Chondrocyte (in vitro differentiated cells): ENCODE data around the gene POLN. TPM values are rescaled to one million over a fixed set of nuclear protein-coding genes. Genes with fewer than 3 reads are reported as not detected.
"Not testable (repeated sequence)": the region's sequence is repeated elsewhere in the genome, so short reads cannot be mapped to it uniquely, and the experiment has no call there.

Source experiments
- DNase-seq: peaks from one replicate; pipeline ENCODE4 v3.0.0; 2021; ENCODE audit warnings: mixed read lengths, low spot score
- H3K27ac Mint-ChIP-seq: one replicate; pipeline ENCODE4 v1.8.0; 2021; ENCODE audit warnings: mild to moderate bottlenecking, moderate library complexity, mixed read lengths; ENCODE audit not compliant: unreplicated experiment
- H3K27me3 Mint-ChIP-seq: 2 replicates; pipeline ENCODE4 v1.8.0; 2021; ENCODE audit warnings: low read depth, mixed read lengths
- H3K36me3 Mint-ChIP-seq: 2 replicates; pipeline ENCODE4 v1.8.0; 2021; ENCODE audit warnings: low read depth, mixed read lengths
- H3K4me1 Mint-ChIP-seq: 2 replicates; pipeline ENCODE4 v1.8.0; 2021; ENCODE audit warnings: low read depth, mild to moderate bottlenecking, mixed read lengths
- H3K4me3 Mint-ChIP-seq: one replicate; pipeline ENCODE4 v1.8.0; 2021; ENCODE audit warnings: mild to moderate bottlenecking, moderate library complexity, mixed read lengths; ENCODE audit not compliant: unreplicated experiment
- H3K9me3 Mint-ChIP-seq: 2 replicates; pipeline ENCODE4 v1.8.0; 2021; ENCODE audit warnings: low read depth, mixed read lengths
- total RNA-seq: library from RNA; stranded (reverse); gene quantifications from 3 replicates; pipeline ENCODE4 v1.2.1, GENCODE V29; 2021
- TF ChIP-seq, protein P1 (sequence below): fragments of 200-600 bp; sonication (generic); IDR thresholded peaks from 2 replicates; pipeline ENCODE4 v1.5.0; 2021; ENCODE audit warnings: antibody characterized with exemption, mild to moderate bottlenecking, moderate library complexity

POLN gene
- total RNA-seq, 1 donor from 2014 or later, result 5.5 TPM

GRCh38 chr4:2165391-2165790 lies 76.5 kb downstream of the POLN start:
- H3K36me3 Mint-ChIP-seq, result peaks cover 25% of the 10 kb centered on the region
- no peak for DNase-seq
- TF ChIP-seq, protein P1, sequence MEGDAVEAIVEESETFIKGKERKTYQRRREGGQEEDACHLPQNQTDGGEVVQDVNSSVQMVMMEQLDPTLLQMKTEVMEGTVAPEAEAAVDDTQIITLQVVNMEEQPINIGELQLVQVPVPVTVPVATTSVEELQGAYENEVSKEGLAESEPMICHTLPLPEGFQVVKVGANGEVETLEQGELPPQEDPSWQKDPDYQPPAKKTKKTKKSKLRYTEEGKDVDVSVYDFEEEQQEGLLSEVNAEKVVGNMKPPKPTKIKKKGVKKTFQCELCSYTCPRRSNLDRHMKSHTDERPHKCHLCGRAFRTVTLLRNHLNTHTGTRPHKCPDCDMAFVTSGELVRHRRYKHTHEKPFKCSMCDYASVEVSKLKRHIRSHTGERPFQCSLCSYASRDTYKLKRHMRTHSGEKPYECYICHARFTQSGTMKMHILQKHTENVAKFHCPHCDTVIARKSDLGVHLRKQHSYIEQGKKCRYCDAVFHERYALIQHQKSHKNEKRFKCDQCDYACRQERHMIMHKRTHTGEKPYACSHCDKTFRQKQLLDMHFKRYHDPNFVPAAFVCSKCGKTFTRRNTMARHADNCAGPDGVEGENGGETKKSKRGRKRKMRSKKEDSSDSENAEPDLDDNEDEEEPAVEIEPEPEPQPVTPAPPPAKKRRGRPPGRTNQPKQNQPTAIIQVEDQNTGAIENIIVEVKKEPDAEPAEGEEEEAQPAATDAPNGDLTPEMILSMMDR, result no peak
- no peak overlapping the region for H3K27ac Mint-ChIP-seq
- no peaks in the 10 kb centered on the region for H3K4me1 Mint-ChIP-seq
- H3K27me3 Mint-ChIP-seq, result no peaks in the 10 kb centered on the region
- H3K9me3 Mint-ChIP-seq, result peaks cover 4% of the 10 kb centered on the region
- H3K4me3 Mint-ChIP-seq, result no peak overlapping the region

- Mint-ChIP-seq H3K27me3 (no peaks in the 10 kb centered on the region), H3K27ac (no peak overlapping the region), H3K4me1 (peaks cover 3% of the 10 kb centered on the region), H3K36me3 (peaks cover 15% of the 10 kb centered on the region), H3K9me3 (peaks cover 4% of the 10 kb centered on the region), H3K4me3 (no peak overlapping the region)
- TF ChIP-seq, protein P1, result no peak
- DNase-seq, result no peak
Observed at GRCh38 chr4:2163311-2163821, 78.6 kb downstream of the POLN start.

DNA sequence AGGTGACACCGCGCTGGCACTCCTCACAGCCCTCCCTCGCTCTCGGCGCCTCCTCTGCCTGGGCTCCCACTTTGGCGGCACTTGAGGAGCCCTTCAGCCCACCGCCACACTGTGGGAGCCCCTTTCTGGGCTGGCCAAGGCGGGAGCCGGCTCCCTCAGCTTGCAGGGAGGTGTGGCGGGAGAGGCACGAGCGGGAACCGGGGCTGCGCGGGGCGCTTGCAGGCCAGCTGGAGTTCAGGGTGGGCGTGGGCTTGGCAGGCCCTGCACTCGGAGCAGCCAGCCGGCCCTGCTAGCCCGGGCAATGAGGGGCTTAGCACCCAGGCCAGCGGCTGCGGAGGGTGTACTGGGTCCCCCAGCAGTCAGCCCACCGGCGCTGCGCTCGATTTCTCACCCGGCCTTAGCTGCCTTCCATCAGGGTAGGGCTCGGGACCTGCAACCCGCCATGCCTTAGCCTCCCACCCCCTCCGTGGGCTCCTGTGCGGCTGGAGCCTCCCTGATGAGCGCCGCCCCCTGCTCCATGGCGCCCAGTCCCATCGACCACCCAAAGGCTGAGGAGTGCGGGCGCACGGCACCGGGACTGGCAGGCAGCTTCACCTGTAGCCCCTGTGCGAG lies 80.7 kb downstream of the POLN start:
- not testable (repeated sequence) for H3K27ac Mint-ChIP-seq, H3K4me1 Mint-ChIP-seq, H3K9me3 Mint-ChIP-seq, DNase-seq, H3K36me3 Mint-ChIP-seq, H3K27me3 Mint-ChIP-seq, H3K4me3 Mint-ChIP-seq

- Mint-ChIP-seq H3K36me3 (peaks cover 5% of the 10 kb centered on the region), H3K9me3 (peaks cover 2% of the 10 kb centered on the region), H3K27ac (no peak overlapping the region), H3K4me1 (peaks cover 3% of the 10 kb centered on the region), H3K27me3 (no peaks in the 10 kb centered on the region), H3K4me3 (no peak overlapping the region)
- TF ChIP-seq, protein P1, result no peak
- DNase-seq, result no peak
Observed at GRCh38 chr4:2159931-2160330, 82.0 kb downstream of the POLN start.

DNA sequence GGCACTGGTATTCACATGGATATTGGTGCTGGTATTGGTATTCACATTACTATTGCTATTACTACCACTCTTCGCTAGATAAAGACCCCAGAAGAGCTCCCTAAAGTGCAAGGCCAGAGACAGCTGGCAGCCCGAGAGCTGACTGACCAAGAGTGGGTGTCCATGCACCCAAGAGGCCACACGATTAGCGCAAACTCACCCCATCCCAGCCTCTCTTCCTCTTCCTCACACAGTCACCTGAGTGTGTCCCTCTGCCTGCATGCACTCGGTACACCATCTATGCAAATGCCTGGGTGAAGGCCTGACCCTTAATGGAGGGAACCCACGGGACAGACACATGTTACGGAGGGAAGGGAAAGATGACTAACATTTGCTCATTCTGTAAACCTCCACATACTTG lies 86.7 kb downstream of the POLN start:
- no peak for DNase-seq
- Mint-ChIP-seq H3K36me3 (peaks cover 3% of the 10 kb centered on the region), H3K9me3 (peaks cover 6% of the 10 kb centered on the region), H3K4me3 (no peak overlapping the region), H3K4me1 (peaks cover 3% of the 10 kb centered on the region), H3K27me3 (no peaks in the 10 kb centered on the region), H3K27ac (no peak overlapping the region)
- TF ChIP-seq, protein P1, result no peak

DNA sequence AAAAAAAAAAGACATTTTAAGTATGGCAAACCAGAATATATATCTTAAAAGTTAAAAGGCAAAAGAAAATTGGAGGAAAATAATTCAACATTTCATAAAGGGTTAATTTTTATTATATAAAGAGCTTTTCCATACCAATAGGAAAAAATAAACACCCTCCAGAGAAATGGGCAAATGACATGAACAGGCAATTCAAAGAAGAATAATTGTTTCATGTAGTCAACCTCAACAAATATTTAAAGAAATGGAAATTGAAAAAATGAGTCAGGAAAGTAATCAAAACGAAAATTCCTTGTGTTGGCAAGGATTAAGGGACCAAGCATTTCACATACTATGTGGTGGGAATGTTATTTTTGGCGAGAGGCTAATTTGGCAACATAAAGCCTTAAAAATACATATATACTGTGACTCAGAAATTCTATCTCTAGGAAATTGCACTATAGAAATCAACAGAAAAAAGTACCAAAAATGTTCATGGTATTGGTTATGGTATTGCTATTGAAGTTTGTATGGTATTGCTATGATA lies 87.6 kb downstream of the POLN start:
- peaks cover 3% of the 10 kb centered on the region for H3K36me3 Mint-ChIP-seq
- DNase-seq, result no peak
- H3K27ac Mint-ChIP-seq, result no peak overlapping the region
- H3K9me3 Mint-ChIP-seq, result peaks cover 6% of the 10 kb centered on the region
- no peaks in the 10 kb centered on the region for H3K4me1 Mint-ChIP-seq
- TF ChIP-seq, protein P1, result no peak
- H3K27me3 Mint-ChIP-seq, result no peaks in the 10 kb centered on the region
- no peak overlapping the region for H3K4me3 Mint-ChIP-seq
